Cortex of kidney (tissue), 1 donor: ENCODE data around the gene TUBB2A.
"Not testable (repeated sequence)": the region's sequence is repeated elsewhere in the genome, so short reads cannot be mapped to it uniquely, and the experiment has no call there.

Experiments
- DNase-seq: peaks from one replicate; lab custom pipeline; 2025; lab: John Stamatoyannopoulos, UW

The TUBB2A gene

GRCh38 chr6:3179945-3180344, 22.6 kb upstream of the TUBB2A start:
- not testable (repeated sequence) for DNase-seq

- DNase-seq: not testable (repeated sequence)
These were observed 21.3 kb upstream of the TUBB2A start for GRCh38 chr6:3178666-3179065.

- no peak for DNase-seq
These were observed 19.4 kb upstream of the TUBB2A start for GRCh38 chr6:3176562-3177355.

- DNase-seq: no peak
These were observed 18.5 kb upstream of the TUBB2A start for GRCh38 chr6:3175715-3176402.

- not testable (repeated sequence) for DNase-seq
These were observed 16.3 kb upstream of the TUBB2A start for GRCh38 chr6:3173636-3174089.

GRCh38 chr6:3172789-3173188, 15.4 kb upstream of the TUBB2A start:
- DNase-seq: not testable (repeated sequence)

GRCh38 chr6:3171313-3172175, 14.2 kb upstream of the TUBB2A start:
- DNase-seq: not testable (repeated sequence)

- not testable (repeated sequence) for DNase-seq
These were observed 13.3 kb upstream of the TUBB2A start for GRCh38 chr6:3170676-3171075.

- not testable (repeated sequence) for DNase-seq
These were observed 10.7 kb upstream of the TUBB2A start for GRCh38 chr6:3168046-3168445.

GRCh38 chr6:3166535-3167225, 9.3 kb upstream of the TUBB2A start:
- DNase-seq: not testable (repeated sequence)

GRCh38 chr6:3165631-3166534, 8.5 kb upstream of the TUBB2A start:
- no peak for DNase-seq

GRCh38 chr6:3164388-3164787, 7.0 kb upstream of the TUBB2A start:
- DNase-seq: no peak

- DNase-seq: no peak
These were observed 5.9 kb upstream of the TUBB2A start for GRCh38 chr6:3163248-3163594.

GRCh38 chr6:3162565-3163247, 5.4 kb upstream of the TUBB2A start:
- DNase-seq: no peak

- no peak for DNase-seq
These were observed 4.7 kb upstream of the TUBB2A start for GRCh38 chr6:3162067-3162497.

GRCh38 chr6:3159805-3160781, 2.7 kb upstream of the TUBB2A start:
- DNase-seq: no peak

GRCh38 chr6:3156184-3157130, 887 bp downstream of the TUBB2A start:
- not testable (repeated sequence) for DNase-seq

GRCh38 chr6:3155416-3155815, 1.9 kb downstream of the TUBB2A start:
- not testable (repeated sequence) for DNase-seq
